Vagina (tissue), 2 donors: ENCODE results near the gene ANO7. TPM values are rescaled to one million over a fixed set of nuclear protein-coding genes. Genes with fewer than 3 reads are reported as not detected.
"Not testable (repeated sequence)": the region's sequence is repeated elsewhere in the genome, so short reads cannot be mapped to it uniquely, and the experiment has no call there.

Experiments used
- DNase-seq, 2 donors: peaks; one replicate each; pipeline ENCODE4 v3.0.0-alpha.2; 2017; ENCODE audit errors: extremely low spot score in 2 of 2
- H3K27ac ChIP-seq: fragments of 200-600 bp; sonication (generic); one replicate; pipeline ENCODE4 v1.5.1; 2019
- H3K27me3 ChIP-seq: fragments of 200-600 bp; sonication (generic); one replicate; pipeline ENCODE4 v1.5.1; 2019
- H3K36me3 ChIP-seq, 2 donors: fragments of 200-600 bp; sonication (generic); one replicate each; pipeline ENCODE4 v1.5.1; 2017 to 2019
- H3K4me1 ChIP-seq: fragments of 200-600 bp; sonication (generic); one replicate; pipeline ENCODE4 v1.5.1; 2019
- H3K4me3 ChIP-seq, 2 donors: fragments of 200-600 bp; sonication (generic); 1 replicate in 1 of 2; 2 replicates in 1 of 2; pipeline ENCODE4 v1.5.1; 2016 to 2019
- H3K9me3 ChIP-seq: fragments of 200-600 bp; sonication (generic); one replicate; pipeline ENCODE4 v1.5.1; 2019
- CTCF ChIP-seq, 3 experiments: fragments of 450-650 bp in 2 of 3; fragments of 200-600 bp in 1 of 3; sonication (generic) in 1 of 3; IDR thresholded peaks; one replicate each; pipeline ENCODE4 v1.5.1; 2017 to 2019; ENCODE audit warnings: antibody characterized with exemption in 3 of 3, mild to moderate bottlenecking in 2 of 3, moderate library complexity in 2 of 3
- POLR2A ChIP-seq, 2 donors: fragments of 450-650 bp; IDR thresholded peaks; one replicate each; pipeline ENCODE4 v1.6.1; 2017; ENCODE audit warnings: antibody characterized with exemption in 2 of 2, mild to moderate bottlenecking in 2 of 2, moderate library complexity in 2 of 2
- POLR2AphosphoS5 ChIP-seq, 2 donors: sonication (generic); formaldehyde crosslinking; IDR thresholded peaks; one replicate each; pipeline ENCODE4 v1.9.0; 2017; ENCODE audit warnings: antibody characterized with exemption in 2 of 2, mild to moderate bottlenecking in 2 of 2, low read depth in 1 of 2; ENCODE audit not compliant: insufficient read depth in 1 of 2
- intact Hi-C: fragments of 100-400 bp; cut with DNase I; formaldehyde crosslinking; loops from one replicate; pipeline ENCODE4 v1.15.1; 2023
- total RNA-seq: library from RNA; depleted of rRNA; stranded (reverse); fragments of >200 nt; gene quantifications from one replicate; pipeline ENCODE4 v1.2.3, GENCODE V29; 2016

Gene ANO7
- total RNA-seq, 1 donor from 2014 or later = 0.98 TPM

DNA sequence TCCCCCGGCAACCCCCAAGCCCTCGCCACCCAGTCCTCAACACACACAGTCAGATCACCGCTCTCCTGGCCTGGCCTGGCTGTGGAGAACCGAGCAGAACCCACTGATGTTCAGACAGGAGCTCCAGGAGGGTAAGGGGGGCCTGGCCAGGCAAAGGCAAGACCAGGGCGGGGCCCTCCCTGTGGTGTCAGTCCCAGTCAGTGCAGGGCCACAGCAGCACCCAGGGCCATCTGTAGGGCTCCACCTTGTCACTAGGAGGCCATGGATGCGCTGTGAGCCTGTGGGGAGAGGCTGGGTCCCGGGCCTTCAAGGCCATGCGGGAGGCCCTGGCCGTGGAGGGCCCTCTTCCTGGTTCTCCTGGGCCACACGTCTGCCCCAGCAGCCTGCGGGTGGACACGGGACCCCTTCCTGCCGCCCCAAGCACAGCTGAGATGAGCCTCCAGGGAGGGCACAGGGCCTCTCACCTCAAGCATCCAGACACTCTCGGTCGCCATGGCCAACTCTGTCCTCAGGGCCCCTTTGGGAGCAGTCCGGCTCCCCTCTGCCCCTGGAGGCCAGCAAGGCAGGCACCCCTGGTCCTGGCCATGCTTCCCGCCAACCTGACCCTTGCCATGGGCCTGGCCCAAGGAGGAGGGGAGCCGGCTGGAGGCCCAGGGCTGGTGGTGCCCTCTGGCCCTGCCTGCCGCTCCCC, 2.0 kb downstream of the ANO7 start:
- Histone ChIP-seq H3K27me3 (no peaks in the 10 kb centered on the region), H3K4me1 (no peaks in the 10 kb centered on the region), H3K27ac (no peak overlapping the region), H3K4me3 (no peak overlapping the region), H3K36me3 (no peaks in the 10 kb centered on the region), H3K9me3 (no peaks in the 10 kb centered on the region)
- DNase-seq = no peak
- intact Hi-C loops = no loop called here
- TF ChIP-seq CTCF (IDR thresholded peaks at IDR 0.05) (no peak), POLR2A (IDR thresholded peaks at IDR 0.05) (no peak), POLR2AphosphoS5 (IDR thresholded peaks at IDR 0.05; ENCODE audit: insufficient read depth in 1 of 2, low read depth in 1 of 2) (no peak)

GRCh38 chr2:241191081-241191480, 2.6 kb downstream of the ANO7 start:
- no peak overlapping the region for H3K27ac ChIP-seq
- no peaks in the 10 kb centered on the region for H3K4me1 ChIP-seq
- DNase-seq = no peak
- H3K9me3 ChIP-seq = no peaks in the 10 kb centered on the region
- H3K4me3 ChIP-seq = no peak overlapping the region
- no peaks in the 10 kb centered on the region for H3K36me3 ChIP-seq
- TF ChIP-seq POLR2A (IDR thresholded peaks at IDR 0.05) = no peak
- TF ChIP-seq CTCF (IDR thresholded peaks at IDR 0.05) = no peak
- no peak for TF ChIP-seq POLR2AphosphoS5 (IDR thresholded peaks at IDR 0.05; ENCODE audit: insufficient read depth in 1 of 2, low read depth in 1 of 2)
- intact Hi-C loops = no loop called here
- no peaks in the 10 kb centered on the region for H3K27me3 ChIP-seq

- no peaks in the 10 kb centered on the region for H3K4me1 ChIP-seq
- H3K36me3 ChIP-seq = no peaks in the 10 kb centered on the region
- H3K27ac ChIP-seq = no peak overlapping the region
- DNase-seq = no peak
- no peak overlapping the region for H3K4me3 ChIP-seq
- no peaks in the 10 kb centered on the region for H3K9me3 ChIP-seq
- H3K27me3 ChIP-seq = no peaks in the 10 kb centered on the region
- no peak for TF ChIP-seq CTCF (IDR thresholded peaks at IDR 0.05)
- no peak for TF ChIP-seq POLR2A (IDR thresholded peaks at IDR 0.05)
- TF ChIP-seq POLR2AphosphoS5 (IDR thresholded peaks at IDR 0.05; ENCODE audit: insufficient read depth in 1 of 2, low read depth in 1 of 2) = no peak
- intact Hi-C loops = no loop called here
Measured at GRCh38 chr2:241193271-241193670, 4.8 kb downstream of the ANO7 start.

DNA sequence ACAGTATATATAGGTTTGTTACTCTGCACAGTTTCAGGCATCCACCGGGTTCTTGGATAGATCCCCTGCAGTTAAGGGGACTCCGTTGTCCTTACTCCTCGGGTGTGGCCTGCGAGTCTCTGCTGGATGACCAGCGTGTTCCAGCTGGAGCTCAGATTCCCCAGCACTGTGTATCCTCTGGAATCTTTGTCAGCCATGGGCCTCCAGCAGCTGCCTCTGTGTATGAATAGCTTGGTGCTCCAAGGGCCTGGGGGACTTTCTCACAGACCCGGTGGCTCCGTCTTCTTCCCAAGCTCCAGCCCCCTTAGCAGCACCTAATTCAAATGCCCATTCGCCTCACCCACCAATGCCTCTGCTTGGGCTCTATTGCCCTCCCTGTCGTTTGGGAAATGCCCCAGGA, 6.3 kb downstream of the ANO7 start:
- Histone ChIP-seq H3K27me3 (no peaks in the 10 kb centered on the region), H3K36me3 (no peaks in the 10 kb centered on the region), H3K4me3 (no peak overlapping the region), H3K27ac (no peak overlapping the region), H3K9me3 (no peaks in the 10 kb centered on the region), H3K4me1 (no peaks in the 10 kb centered on the region)
- TF ChIP-seq POLR2A (IDR thresholded peaks at IDR 0.05) = no peak
- TF ChIP-seq POLR2AphosphoS5 (IDR thresholded peaks at IDR 0.05; ENCODE audit: insufficient read depth in 1 of 2, low read depth in 1 of 2) = no peak
- no peak for TF ChIP-seq CTCF (IDR thresholded peaks at IDR 0.05)
- DNase-seq = no peak
- intact Hi-C loops = no loop called here

GRCh38 chr2:241195506-241196130, 7.1 kb downstream of the ANO7 start:
- no peak overlapping the region for H3K4me3 ChIP-seq
- H3K27ac ChIP-seq = no peak overlapping the region
- no peaks in the 10 kb centered on the region for H3K36me3 ChIP-seq
- no peak for DNase-seq
- TF ChIP-seq POLR2AphosphoS5 (IDR thresholded peaks at IDR 0.05; ENCODE audit: insufficient read depth in 1 of 2, low read depth in 1 of 2) (no peak), CTCF (IDR thresholded peaks at IDR 0.05) (no peak), POLR2A (IDR thresholded peaks at IDR 0.05) (no peak)
- intact Hi-C loops = no loop called here
- H3K9me3 ChIP-seq = no peaks in the 10 kb centered on the region
- H3K4me1 ChIP-seq = no peaks in the 10 kb centered on the region
- H3K27me3 ChIP-seq = no peaks in the 10 kb centered on the region

- H3K27me3 ChIP-seq, intact Hi-C loops, H3K4me1 ChIP-seq, H3K9me3 ChIP-seq, H3K4me3 ChIP-seq, H3K27ac ChIP-seq, H3K36me3 ChIP-seq, DNase-seq: not testable (repeated sequence)
Measured at GRCh38 chr2:241197246-241197645, 8.8 kb downstream of the ANO7 start.
